ENCODE data around the gene CRACR2B. TPM values are rescaled to one million over a fixed set of nuclear protein-coding genes. Genes with fewer than 3 reads are reported as not detected.

Gene CRACR2B
- total and polyA plus RNA-seq, 2 of the 13 experiments (the other 11 are each of a cell fraction or from before 2014, with no cell fraction given), result 14.9 to 21.0 TPM

DNA sequence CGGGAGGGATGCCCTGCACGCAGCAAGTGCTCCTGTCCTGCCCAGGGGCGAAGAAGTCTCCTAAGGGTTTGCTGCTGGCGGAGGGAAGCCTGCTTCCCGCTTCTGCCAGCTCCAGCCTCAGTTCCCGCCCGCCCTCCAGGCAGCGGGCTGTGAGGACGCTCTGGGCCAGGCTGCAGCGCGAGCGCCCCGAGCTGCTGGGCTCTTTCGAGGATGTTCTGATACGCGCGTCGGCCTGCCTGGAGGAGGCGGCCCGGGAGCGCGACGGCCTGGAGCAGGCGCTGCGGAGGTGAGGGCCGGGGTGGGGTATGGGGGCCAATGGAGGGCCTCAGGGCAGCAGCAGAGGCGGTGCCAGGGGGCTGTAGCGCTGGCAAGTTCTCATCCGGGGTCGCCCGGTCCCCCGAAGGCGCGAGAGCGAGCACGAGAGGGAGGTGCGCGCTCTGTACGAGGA lies 2.2 kb downstream of the CRACR2B start (continued):
- TF ChIP-seq, protein P1, sequence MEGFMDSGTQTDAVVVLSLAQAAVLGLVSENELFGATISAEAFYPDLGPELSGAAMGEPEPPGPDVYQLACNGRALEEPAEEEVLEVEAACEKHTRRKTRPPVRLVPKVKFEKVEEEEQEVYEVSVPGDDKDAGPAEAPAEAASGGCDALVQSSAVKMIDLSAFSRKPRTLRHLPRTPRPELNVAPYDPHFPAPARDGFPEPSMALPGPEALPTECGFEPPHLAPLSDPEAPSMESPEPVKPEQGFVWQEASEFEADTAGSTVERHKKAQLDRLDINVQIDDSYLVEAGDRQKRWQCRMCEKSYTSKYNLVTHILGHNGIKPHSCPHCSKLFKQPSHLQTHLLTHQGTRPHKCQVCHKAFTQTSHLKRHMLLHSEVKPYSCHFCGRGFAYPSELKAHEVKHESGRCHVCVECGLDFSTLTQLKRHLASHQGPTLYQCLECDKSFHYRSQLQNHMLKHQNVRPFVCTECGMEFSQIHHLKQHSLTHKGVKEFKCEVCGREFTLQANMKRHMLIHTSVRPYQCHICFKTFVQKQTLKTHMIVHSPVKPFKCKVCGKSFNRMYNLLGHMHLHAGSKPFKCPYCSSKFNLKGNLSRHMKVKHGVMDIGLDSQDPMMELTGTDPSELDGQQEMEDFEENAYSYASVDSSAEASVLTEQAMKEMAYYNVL (CRISPR knock-in tag; IDR thresholded peaks at IDR 0.05; ENCODE audit: borderline replicate concordance), result 0 out of 2 replicates have a peak, but pooled peaks have one; percentile 34
- no peak for TF ChIP-seq ZNF567 (CRISPR knock-in tag; IDR thresholded peaks at IDR 0.05; ENCODE audit: borderline replicate concordance)
- TF ChIP-seq ZNF777 (CRISPR knock-in tag; IDR thresholded peaks at IDR 0.05), result no peak
- TF ChIP-seq, protein P2, sequence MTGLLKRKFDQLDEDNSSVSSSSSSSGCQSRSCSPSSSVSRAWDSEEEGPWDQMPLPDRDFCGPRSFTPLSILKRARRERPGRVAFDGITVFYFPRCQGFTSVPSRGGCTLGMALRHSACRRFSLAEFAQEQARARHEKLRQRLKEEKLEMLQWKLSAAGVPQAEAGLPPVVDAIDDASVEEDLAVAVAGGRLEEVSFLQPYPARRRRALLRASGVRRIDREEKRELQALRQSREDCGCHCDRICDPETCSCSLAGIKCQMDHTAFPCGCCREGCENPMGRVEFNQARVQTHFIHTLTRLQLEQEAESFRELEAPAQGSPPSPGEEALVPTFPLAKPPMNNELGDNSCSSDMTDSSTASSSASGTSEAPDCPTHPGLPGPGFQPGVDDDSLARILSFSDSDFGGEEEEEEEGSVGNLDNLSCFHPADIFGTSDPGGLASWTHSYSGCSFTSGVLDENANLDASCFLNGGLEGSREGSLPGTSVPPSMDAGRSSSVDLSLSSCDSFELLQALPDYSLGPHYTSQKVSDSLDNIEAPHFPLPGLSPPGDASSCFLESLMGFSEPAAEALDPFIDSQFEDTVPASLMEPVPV (CRISPR knock-in tag; IDR thresholded peaks at IDR 0.05), result 0 out of 2 replicates have a peak, but pooled peaks have one; percentile 20
- TF ChIP-seq NFIB (CRISPR knock-in tag; IDR thresholded peaks at IDR 0.05; ENCODE audit: borderline replicate concordance), result no peak
- TF ChIP-seq, protein P3, sequence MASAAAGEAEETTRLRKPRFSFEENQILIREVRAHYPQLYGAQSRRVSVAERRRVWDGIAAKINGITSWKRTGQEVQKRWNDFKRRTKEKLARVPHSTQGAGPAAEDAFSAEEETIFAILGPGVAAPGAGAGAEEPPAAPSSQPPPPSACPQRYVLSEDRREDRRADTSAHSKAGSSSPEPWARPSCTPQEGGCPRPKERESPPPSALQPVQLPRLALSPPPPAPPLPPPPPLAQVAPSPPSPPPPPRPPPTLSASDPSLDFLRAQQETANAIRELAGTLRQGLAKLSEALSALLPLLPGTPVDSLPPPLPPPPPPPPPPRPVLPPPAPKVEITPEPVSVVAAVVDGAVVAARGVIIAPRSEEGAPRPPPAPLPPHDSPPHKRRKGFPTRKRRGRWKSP (CRISPR knock-in tag; IDR thresholded peaks at IDR 0.05), result no peak
- TF ChIP-seq U2AF2 (IDR thresholded peaks at IDR 0.05; ENCODE audit: low read depth, low read length), result no peak
- no peak for TF ChIP-seq SOX13 (IDR thresholded peaks at IDR 0.05)
- TF ChIP-seq SOX13 (CRISPR knock-in tag; conservative IDR thresholded peaks at IDR 0.05 in 1 of 2, IDR thresholded peaks at IDR 0.05 in 1 of 2), result no peak
- TF ChIP-seq, protein P4, sequence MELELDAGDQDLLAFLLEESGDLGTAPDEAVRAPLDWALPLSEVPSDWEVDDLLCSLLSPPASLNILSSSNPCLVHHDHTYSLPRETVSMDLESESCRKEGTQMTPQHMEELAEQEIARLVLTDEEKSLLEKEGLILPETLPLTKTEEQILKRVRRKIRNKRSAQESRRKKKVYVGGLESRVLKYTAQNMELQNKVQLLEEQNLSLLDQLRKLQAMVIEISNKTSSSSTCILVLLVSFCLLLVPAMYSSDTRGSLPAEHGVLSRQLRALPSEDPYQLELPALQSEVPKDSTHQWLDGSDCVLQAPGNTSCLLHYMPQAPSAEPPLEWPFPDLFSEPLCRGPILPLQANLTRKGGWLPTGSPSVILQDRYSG (CRISPR knock-in tag; IDR thresholded peaks at IDR 0.05), result no peak
- TF ChIP-seq TFDP2 (CRISPR knock-in tag; IDR thresholded peaks at IDR 0.05), result no peak
- no peak for TF ChIP-seq ETV5 (CRISPR knock-in tag; IDR thresholded peaks at IDR 0.05; ENCODE audit: borderline replicate concordance)
- TF ChIP-seq EED (CRISPR knock-in tag; IDR thresholded peaks at IDR 0.05), result no peak
- TF ChIP-seq CCAR2 (optimal IDR thresholded peaks at IDR 0.05; ENCODE audit: low read depth, low read length), result no peak
- TF ChIP-seq ZNF207 (IDR thresholded peaks at IDR 0.05; ENCODE audit: borderline replicate concordance), result no peak
- no peak for TF ChIP-seq RBM39 (IDR thresholded peaks at IDR 0.05; ENCODE audit: low read depth, low read length, poor library complexity, severe bottlenecking)
- TF ChIP-seq, protein P5, sequence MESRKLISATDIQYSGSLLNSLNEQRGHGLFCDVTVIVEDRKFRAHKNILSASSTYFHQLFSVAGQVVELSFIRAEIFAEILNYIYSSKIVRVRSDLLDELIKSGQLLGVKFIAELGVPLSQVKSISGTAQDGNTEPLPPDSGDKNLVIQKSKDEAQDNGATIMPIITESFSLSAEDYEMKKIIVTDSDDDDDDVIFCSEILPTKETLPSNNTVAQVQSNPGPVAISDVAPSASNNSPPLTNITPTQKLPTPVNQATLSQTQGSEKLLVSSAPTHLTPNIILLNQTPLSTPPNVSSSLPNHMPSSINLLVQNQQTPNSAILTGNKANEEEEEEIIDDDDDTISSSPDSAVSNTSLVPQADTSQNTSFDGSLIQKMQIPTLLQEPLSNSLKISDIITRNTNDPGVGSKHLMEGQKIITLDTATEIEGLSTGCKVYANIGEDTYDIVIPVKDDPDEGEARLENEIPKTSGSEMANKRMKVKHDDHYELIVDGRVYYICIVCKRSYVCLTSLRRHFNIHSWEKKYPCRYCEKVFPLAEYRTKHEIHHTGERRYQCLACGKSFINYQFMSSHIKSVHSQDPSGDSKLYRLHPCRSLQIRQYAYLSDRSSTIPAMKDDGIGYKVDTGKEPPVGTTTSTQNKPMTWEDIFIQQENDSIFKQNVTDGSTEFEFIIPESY (CRISPR knock-in tag; IDR thresholded peaks at IDR 0.05), result peak; percentile 90
- peak; percentile 7; the same call in 1 of the 2 replicates for TF ChIP-seq HNRNPL (IDR thresholded peaks at IDR 0.05; ENCODE audit: low read depth, low read length)
- TF ChIP-seq ZFX (CRISPR knock-in tag; IDR thresholded peaks at IDR 0.05; ENCODE audit: low read depth), result no peak
- TF ChIP-seq MBNL3 (CRISPR knock-in tag; conservative IDR thresholded peaks at IDR 0.05), result no peak
- TF ChIP-seq HDAC6 (IDR thresholded peaks at IDR 0.05; ENCODE audit: low read depth, low read length), result no peak

Data from HepG2 (cell line).